ENCODE results near the gene A3GALT2. TPM values are rescaled to one million over a fixed set of nuclear protein-coding genes. Genes with fewer than 3 reads are reported as not detected.

Gene A3GALT2
- total and polyA plus RNA-seq, 9 of the 15 experiments (the other 6 are each of a cell fraction or from before 2014, with no cell fraction given): not detected

DNA sequence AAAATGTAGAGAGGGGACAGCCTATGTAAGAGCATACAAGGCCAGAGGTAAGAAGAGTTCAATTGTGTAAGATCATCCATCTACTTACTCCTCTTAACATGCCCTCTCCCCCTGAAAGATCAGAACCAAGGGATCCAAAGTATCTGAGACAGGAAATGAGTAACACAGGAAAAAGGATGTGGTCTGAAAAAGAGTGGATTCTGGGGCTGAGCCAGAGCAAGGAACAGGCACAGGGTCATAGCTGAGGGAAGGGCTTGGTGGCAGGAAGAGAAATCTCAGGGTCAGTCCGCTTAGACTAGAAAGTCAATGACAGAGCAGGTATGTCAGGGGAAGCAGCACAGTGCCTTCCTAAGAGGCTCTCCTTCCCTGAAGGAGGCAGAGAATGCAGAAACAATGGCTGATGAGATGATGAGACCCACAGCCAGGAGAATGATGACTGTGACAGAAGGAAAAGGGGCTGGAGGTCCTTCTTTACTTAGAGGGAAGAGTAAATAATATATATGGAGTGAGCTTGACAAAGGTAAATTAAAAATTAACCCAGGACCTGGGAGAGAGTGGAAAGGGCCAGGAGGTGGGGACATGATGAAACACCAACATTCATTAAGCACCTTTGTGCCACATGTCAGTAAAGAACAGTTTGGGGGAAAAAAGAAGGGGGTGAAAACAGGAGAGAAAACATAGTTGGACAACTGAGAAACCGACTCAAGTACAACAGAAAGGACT lies 26.2 kb upstream of the A3GALT2 start (continued):
- TF ChIP-seq, protein P1, sequence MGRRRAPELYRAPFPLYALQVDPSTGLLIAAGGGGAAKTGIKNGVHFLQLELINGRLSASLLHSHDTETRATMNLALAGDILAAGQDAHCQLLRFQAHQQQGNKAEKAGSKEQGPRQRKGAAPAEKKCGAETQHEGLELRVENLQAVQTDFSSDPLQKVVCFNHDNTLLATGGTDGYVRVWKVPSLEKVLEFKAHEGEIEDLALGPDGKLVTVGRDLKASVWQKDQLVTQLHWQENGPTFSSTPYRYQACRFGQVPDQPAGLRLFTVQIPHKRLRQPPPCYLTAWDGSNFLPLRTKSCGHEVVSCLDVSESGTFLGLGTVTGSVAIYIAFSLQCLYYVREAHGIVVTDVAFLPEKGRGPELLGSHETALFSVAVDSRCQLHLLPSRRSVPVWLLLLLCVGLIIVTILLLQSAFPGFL (CRISPR knock-in tag; IDR thresholded peaks at IDR 0.05): no peak
- no peak for TF ChIP-seq ZNF717 (CRISPR knock-in tag; IDR thresholded peaks at IDR 0.05)
- TF ChIP-seq, protein P2, sequence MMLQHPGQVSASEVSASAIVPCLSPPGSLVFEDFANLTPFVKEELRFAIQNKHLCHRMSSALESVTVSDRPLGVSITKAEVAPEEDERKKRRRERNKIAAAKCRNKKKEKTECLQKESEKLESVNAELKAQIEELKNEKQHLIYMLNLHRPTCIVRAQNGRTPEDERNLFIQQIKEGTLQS (IDR thresholded peaks at IDR 0.05): peak; percentile 55; the same call in 1 of the 2 replicates
- TF ChIP-seq, protein P2 (CRISPR knock-in tag; conservative IDR thresholded peaks at IDR 0.05): no peak
- no peak for TF ChIP-seq GATAD2A (IDR thresholded peaks at IDR 0.05)
- no peak for TF ChIP-seq NR2C2 (CRISPR knock-in tag; IDR thresholded peaks at IDR 0.05)
- peak; percentile 84; the same call in 1 of the 2 replicates for TF ChIP-seq NR2C2 (tag; IDR thresholded peaks at IDR 0.05)
- no peak for TF ChIP-seq TEAD2 (tag; IDR thresholded peaks at IDR 0.05)
- TF ChIP-seq, protein P3, sequence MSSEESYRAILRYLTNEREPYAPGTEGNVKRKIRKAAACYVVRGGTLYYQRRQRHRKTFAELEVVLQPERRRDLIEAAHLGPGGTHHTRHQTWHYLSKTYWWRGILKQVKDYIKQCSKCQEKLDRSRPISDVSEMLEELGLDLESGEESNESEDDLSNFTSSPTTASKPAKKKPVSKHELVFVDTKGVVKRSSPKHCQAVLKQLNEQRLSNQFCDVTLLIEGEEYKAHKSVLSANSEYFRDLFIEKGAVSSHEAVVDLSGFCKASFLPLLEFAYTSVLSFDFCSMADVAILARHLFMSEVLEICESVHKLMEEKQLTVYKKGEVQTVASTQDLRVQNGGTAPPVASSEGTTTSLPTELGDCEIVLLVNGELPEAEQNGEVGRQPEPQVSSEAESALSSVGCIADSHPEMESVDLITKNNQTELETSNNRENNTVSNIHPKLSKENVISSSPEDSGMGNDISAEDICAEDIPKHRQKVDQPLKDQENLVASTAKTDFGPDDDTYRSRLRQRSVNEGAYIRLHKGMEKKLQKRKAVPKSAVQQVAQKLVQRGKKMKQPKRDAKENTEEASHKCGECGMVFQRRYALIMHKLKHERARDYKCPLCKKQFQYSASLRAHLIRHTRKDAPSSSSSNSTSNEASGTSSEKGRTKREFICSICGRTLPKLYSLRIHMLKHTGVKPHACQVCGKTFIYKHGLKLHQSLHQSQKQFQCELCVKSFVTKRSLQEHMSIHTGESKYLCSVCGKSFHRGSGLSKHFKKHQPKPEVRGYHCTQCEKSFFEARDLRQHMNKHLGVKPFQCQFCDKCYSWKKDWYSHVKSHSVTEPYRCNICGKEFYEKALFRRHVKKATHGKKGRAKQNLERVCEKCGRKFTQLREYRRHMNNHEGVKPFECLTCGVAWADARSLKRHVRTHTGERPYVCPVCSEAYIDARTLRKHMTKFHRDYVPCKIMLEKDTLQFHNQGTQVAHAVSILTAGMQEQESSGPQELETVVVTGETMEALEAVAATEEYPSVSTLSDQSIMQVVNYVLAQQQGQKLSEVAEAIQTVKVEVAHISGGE (CRISPR knock-in tag; IDR thresholded peaks at IDR 0.05): no peak
- TF ChIP-seq, protein P4, sequence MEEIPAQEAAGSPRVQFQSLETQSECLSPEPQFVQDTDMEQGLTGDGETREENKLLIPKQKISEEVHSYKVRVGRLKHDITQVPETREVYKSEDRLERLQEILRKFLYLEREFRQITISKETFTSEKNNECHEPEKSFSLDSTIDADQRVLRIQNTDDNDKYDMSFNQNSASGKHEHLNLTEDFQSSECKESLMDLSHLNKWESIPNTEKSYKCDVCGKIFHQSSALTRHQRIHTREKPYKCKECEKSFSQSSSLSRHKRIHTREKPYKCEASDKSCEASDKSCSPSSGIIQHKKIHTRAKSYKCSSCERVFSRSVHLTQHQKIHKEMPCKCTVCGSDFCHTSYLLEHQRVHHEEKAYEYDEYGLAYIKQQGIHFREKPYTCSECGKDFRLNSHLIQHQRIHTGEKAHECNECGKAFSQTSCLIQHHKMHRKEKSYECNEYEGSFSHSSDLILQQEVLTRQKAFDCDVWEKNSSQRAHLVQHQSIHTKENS (CRISPR knock-in tag; IDR thresholded peaks at IDR 0.05): no peak
- 0 out of 2 replicates have a peak, but pooled peaks have one; percentile 19 for TF ChIP-seq EP300 (IDR thresholded peaks at IDR 0.05; ENCODE audit: low read length)
- TF ChIP-seq ZNF436 (CRISPR knock-in tag; IDR thresholded peaks at IDR 0.05): no peak
- TF ChIP-seq, protein P5, sequence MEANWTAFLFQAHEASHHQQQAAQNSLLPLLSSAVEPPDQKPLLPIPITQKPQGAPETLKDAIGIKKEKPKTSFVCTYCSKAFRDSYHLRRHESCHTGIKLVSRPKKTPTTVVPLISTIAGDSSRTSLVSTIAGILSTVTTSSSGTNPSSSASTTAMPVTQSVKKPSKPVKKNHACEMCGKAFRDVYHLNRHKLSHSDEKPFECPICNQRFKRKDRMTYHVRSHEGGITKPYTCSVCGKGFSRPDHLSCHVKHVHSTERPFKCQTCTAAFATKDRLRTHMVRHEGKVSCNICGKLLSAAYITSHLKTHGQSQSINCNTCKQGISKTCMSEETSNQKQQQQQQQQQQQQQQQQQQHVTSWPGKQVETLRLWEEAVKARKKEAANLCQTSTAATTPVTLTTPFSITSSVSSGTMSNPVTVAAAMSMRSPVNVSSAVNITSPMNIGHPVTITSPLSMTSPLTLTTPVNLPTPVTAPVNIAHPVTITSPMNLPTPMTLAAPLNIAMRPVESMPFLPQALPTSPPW (CRISPR knock-in tag; IDR thresholded peaks at IDR 0.05): no peak
- no peak for TF ChIP-seq PYGO2 (tag; IDR thresholded peaks at IDR 0.05)
- peak; percentile 87 for TF ChIP-seq ZNF175 (CRISPR knock-in tag; IDR thresholded peaks at IDR 0.05; ENCODE audit: low read depth)
- TF ChIP-seq NRF1 (conservative IDR thresholded peaks at IDR 0.05 in 1 of 2, IDR thresholded peaks at IDR 0.05 in 1 of 2): no peak
- TF ChIP-seq CEBPG (CRISPR knock-in tag; IDR thresholded peaks at IDR 0.05): no peak
- TF ChIP-seq CEBPG (tag; conservative IDR thresholded peaks at IDR 0.05 in 1 of 2, IDR thresholded peaks at IDR 0.05 in 1 of 2): peak in 1 of 2 experiments; percentile 68; a peak in 2 of 4 replicates
- TF ChIP-seq ZNF197 (CRISPR knock-in tag; IDR thresholded peaks at IDR 0.05; ENCODE audit: low read depth): no peak
- peak; percentile 41 for TF ChIP-seq ARID1B (IDR thresholded peaks at IDR 0.05)
